B cell (primary cell): ENCODE data around the gene GPR35. TPM values are rescaled to one million over a fixed set of nuclear protein-coding genes. Genes with fewer than 3 reads are reported as not detected.

Experiments
- ATAC-seq: fragments of 200-7000 bp; cut with Tn5 transposase; one replicate; pipeline ENCODE4 v1.10.0; 2021; ENCODE audit warnings: low read depth, mild to moderate bottlenecking, moderate number of reproducible peaks, moderate library complexity
- CTCF ChIA-PET: fragments of 350-600 bp; sonication (Branson Sonifier 250); formaldehyde crosslinking; loops from one replicate; lab custom pipeline; 2021; ENCODE audit warnings: antibody characterized with exemption, inconsistent platforms; lab: Charles Lee
- POLR2A ChIA-PET: fragments of 350-600 bp; sonication (Branson Sonifier 250); formaldehyde crosslinking; loops from one replicate; lab custom pipeline; 2021; ENCODE audit warnings: antibody characterized with exemption; lab: Charles Lee
- DNase-seq: peaks from one replicate; pipeline ENCODE4 v3.0.0; 2013
- H2AFZ ChIP-seq: 2 replicates; pipeline ENCODE4 v1.6.1; 2012; ENCODE audit warnings: mild to moderate bottlenecking, low read depth, low read length; ENCODE audit not compliant: insufficient read depth, poor library complexity, severe bottlenecking
- H3K27ac ChIP-seq, 2 donors: 1 replicate in 1 of 2; 2 replicates in 1 of 2; pipeline ENCODE4 v1.5.1; 2012 to 2013; ENCODE audit warnings: low read length in 2 of 2, mild to moderate bottlenecking in 2 of 2, moderate library complexity in 1 of 2
- H3K27me3 ChIP-seq, 4 experiments: fragments of 200-600 bp in 1 of 4; sonication (generic) in 1 of 4; replicated peaks in 1 of 4; 1 replicate in 2 of 4; 2 replicates in 2 of 4; pipeline versions ENCODE4 v1.6.1 to v1.7.0; 2013 to 2016; ENCODE audit warnings: low read length in 3 of 4, mild to moderate bottlenecking in 2 of 4, mixed read lengths in 1 of 4, moderate library complexity in 1 of 4; ENCODE audit not compliant: insufficient read depth in 4 of 4, control insufficient read depth in 3 of 4; ENCODE audit errors: control extremely low read depth in 1 of 4
- H3K36me3 ChIP-seq, 2 experiments: replicated peaks in 1 of 2; 1 replicate in 1 of 2; 2 replicates in 1 of 2; pipeline versions ENCODE4 v1.6.1 to v1.7.1; 2013; ENCODE audit warnings: low read length in 1 of 2; ENCODE audit not compliant: insufficient read depth in 2 of 2, control insufficient read depth in 1 of 2; ENCODE audit errors: control extremely low read depth in 1 of 2, extremely low read depth in 1 of 2
- H3K4me1 ChIP-seq, 2 donors: fragments of 200-600 bp in 1 of 2; sonication (generic) in 1 of 2; 1 replicate in 1 of 2; 2 replicates in 1 of 2; pipeline versions ENCODE4 v1.5.1 to v1.6.1; 2013 to 2017; ENCODE audit warnings: low read length in 2 of 2; ENCODE audit not compliant: control insufficient read depth in 2 of 2, insufficient read depth in 2 of 2
- H3K4me2 ChIP-seq: replicated peaks from 2 replicates; pipeline ENCODE3; 2012; ENCODE audit warnings: mild to moderate bottlenecking, low read depth, low read length; ENCODE audit not compliant: poor library complexity, severe bottlenecking
- H3K4me3 ChIP-seq, 5 experiments: fragments of 200-600 bp in 1 of 5; sonication (generic) in 1 of 5; 1 replicate in 3 of 5; 2 replicates in 2 of 5; pipeline versions ENCODE4 v1.5.1 to v1.7.0; 2011 to 2016; ENCODE audit warnings: low read length in 4 of 5, mild to moderate bottlenecking in 4 of 5, low read depth in 2 of 5, control low read depth in 1 of 5, moderate library complexity in 1 of 5; ENCODE audit not compliant: insufficient read depth in 1 of 5; ENCODE audit errors: control extremely low read depth in 1 of 5, extremely low read depth in 1 of 5
- H3K79me2 ChIP-seq: fragments of 200-600 bp; sonication (generic); one replicate; pipeline ENCODE4 v1.6.0; 2016; ENCODE audit warnings: low read length; ENCODE audit not compliant: control insufficient read depth, insufficient read depth
- H3K9ac ChIP-seq: fragments of 200-600 bp; sonication (generic); 2 replicates; pipeline ENCODE4 v1.6.1; 2017; ENCODE audit warnings: mild to moderate bottlenecking, low read length, moderate library complexity
- H3K9me3 ChIP-seq, 3 donors: one replicate each; pipeline versions ENCODE4 v1.6.1 to v1.7.1; 2013; ENCODE audit warnings: low read length in 2 of 3; ENCODE audit not compliant: control insufficient read depth in 2 of 3, insufficient read depth in 1 of 3; ENCODE audit errors: control extremely low read depth in 1 of 3
- H4K20me1 ChIP-seq: 2 replicates; pipeline ENCODE4 v1.6.0; 2012; ENCODE audit warnings: mild to moderate bottlenecking, low read length; ENCODE audit not compliant: insufficient read depth, control insufficient read depth, poor library complexity, severe bottlenecking
- H3K27ac Mint-ChIP-seq: one replicate; pipeline ENCODE4 v1.8.0; 2021; ENCODE audit warnings: mixed read lengths
- H3K27me3 Mint-ChIP-seq: one replicate; pipeline ENCODE4 v1.8.0; 2021; ENCODE audit warnings: mixed read lengths
- H3K4me1 Mint-ChIP-seq: one replicate; pipeline ENCODE4 v1.8.0; 2021; ENCODE audit warnings: mixed read lengths
- H3K4me3 Mint-ChIP-seq: one replicate; pipeline ENCODE4 v1.8.0; 2021; ENCODE audit warnings: mixed read lengths
- H3K9me3 Mint-ChIP-seq: one replicate; pipeline ENCODE4 v1.8.0; 2022; ENCODE audit warnings: mixed read lengths; ENCODE audit not compliant: insufficient read depth
- EZH2 ChIP-seq: IDR thresholded peaks from 2 replicates; pipeline ENCODE4 v1.6.1; 2012; ENCODE audit warnings: borderline replicate concordance, low read depth, mild to moderate bottlenecking, moderate library complexity, low read length; ENCODE audit not compliant: insufficient read depth, poor library complexity, severe bottlenecking
- WGBS: methylation state at CpG from one replicate; pipeline ENCODE4 v1.1.5; 2013; ENCODE audit warnings: missing lambda C conversion rate; ENCODE audit not compliant: insufficient coverage; 5-methylcytosine and 5-hydroxymethylcytosine counted together
- intact Hi-C: fragments of 100-400 bp; cut with micrococcal nuclease; formaldehyde crosslinking; loops from one replicate; pipeline ENCODE4 v1.10.0; 2022
- polyA plus RNA-seq: library from polyadenylated mRNA; depleted of rRNA; stranded (reverse); fragments of >200 nt; gene quantifications from 2 replicates; pipeline ENCODE4 v1.2.3, GENCODE V29; 2012
- total RNA-seq, 2 donors: library from RNA; stranded (reverse); fragments of 120-200 nt in 1 of 2; gene quantifications; 1 replicate in 1 of 2; 2 replicates in 1 of 2; pipeline versions ENCODE4 v1.2.3 to v1.2.4, GENCODE V29; 2013 to 2022
- TF ChIP-seq, protein P1 (sequence below): fragments of 200-600 bp; IDR thresholded peaks from one replicate; pipeline ENCODE4 v1.8.0; 2022; ENCODE audit warnings: antibody characterized with exemption, mild to moderate bottlenecking

GPR35 gene
- total and polyA plus RNA-seq, 2 donors (not counting 1 experiment from before 2014, with no cell fraction given): 1.8 to 9.6 TPM

DNA sequence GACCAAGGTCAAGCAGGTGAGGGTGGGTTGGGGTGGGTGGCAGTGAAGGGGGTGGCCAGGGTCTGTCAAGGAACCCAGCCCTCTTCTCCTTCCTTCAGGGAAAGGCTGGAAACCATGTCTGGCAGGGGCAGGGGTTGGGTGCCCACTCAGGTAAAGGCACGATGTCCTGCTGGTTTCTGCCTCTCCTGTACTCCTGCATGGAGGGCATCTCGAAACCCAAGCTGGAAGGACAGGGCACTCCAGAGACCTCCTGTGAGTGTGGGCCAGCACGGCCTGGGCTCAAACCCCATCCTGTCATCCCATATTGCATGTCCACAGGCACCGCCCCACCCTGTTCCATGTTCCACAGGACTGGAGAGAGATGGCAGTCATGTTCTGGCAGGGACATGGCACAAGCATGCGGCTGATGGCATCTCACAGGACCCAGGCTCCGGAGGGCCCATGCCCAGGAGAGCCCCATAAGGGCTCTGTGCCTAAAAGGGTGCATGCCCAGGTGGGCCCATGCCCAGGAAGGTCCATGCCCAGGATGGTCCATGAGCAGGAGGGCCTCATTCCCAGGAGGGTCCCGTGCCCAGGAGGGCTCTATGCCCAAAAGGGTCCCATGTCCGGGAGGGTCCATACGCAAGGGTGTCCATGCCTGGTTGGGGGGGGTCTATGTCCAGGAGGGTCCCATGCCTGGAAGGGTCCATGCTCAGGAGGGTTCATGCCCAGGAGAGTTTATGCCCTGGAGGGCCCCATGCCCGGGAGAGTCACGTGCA lies 6.4 kb downstream of the GPR35 start:
- H3K27ac Mint-ChIP-seq: no peak overlapping the region
- no peak overlapping the region for H2AFZ ChIP-seq
- H3K9me3 Mint-ChIP-seq: peaks cover 4% of the 10 kb centered on the region
- no peak overlapping the region for H3K4me3 ChIP-seq
- H3K36me3 ChIP-seq: no peaks in the 10 kb centered on the region
- POLR2A ChIA-PET: no interaction called here
- no peaks in the 10 kb centered on the region for H3K27me3 ChIP-seq
- H3K4me3 Mint-ChIP-seq: no peak overlapping the region
- no peaks in the 10 kb centered on the region for H3K4me1 ChIP-seq
- intact Hi-C loops: no loop called here
- no peak for TF ChIP-seq EZH2
- TF ChIP-seq, protein P1, sequence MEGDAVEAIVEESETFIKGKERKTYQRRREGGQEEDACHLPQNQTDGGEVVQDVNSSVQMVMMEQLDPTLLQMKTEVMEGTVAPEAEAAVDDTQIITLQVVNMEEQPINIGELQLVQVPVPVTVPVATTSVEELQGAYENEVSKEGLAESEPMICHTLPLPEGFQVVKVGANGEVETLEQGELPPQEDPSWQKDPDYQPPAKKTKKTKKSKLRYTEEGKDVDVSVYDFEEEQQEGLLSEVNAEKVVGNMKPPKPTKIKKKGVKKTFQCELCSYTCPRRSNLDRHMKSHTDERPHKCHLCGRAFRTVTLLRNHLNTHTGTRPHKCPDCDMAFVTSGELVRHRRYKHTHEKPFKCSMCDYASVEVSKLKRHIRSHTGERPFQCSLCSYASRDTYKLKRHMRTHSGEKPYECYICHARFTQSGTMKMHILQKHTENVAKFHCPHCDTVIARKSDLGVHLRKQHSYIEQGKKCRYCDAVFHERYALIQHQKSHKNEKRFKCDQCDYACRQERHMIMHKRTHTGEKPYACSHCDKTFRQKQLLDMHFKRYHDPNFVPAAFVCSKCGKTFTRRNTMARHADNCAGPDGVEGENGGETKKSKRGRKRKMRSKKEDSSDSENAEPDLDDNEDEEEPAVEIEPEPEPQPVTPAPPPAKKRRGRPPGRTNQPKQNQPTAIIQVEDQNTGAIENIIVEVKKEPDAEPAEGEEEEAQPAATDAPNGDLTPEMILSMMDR: no peak
- ATAC-seq: no peak
- H3K79me2 ChIP-seq: no peaks in the 10 kb centered on the region
- no peak for DNase-seq
- CTCF ChIA-PET: no interaction called here
- no peaks in the 10 kb centered on the region for H3K27me3 Mint-ChIP-seq
- no peaks in the 10 kb centered on the region for H4K20me1 ChIP-seq
- no peak overlapping the region for H3K4me2 ChIP-seq
- no peaks in the 10 kb centered on the region for H3K4me1 Mint-ChIP-seq
- no peak overlapping the region for H3K27ac ChIP-seq
- no peak overlapping the region for H3K9ac ChIP-seq
- 89% methylated on average over 11 of the region's 11 CpGs for WGBS
- peaks cover 0 to 37% (median 17%) of the 10 kb centered on the region in 3 donors for H3K9me3 ChIP-seq

DNA sequence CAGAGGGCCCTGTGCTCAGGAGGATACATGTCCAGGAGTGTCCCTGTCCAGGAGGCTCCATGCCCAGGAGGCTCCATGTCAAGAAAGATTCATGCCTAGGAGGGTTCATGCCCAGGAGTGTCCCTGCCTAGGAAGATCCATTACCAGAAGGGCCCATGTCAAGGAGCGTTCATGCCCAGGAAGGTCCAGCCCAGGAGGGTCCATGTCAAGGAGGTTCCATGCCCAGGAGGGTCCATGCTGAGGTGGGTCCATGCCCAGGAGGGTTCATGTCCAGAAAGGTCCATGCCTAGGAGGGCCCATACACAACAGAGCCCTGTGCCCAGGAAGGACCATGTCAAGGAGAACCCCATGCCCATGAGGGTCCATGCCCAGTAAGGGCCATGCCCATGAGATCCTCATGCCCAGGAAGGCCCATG lies 7.0 kb downstream of the GPR35 start:
- Mint-ChIP-seq H3K27ac (no peak overlapping the region), H3K27me3 (no peaks in the 10 kb centered on the region), H3K4me1 (no peaks in the 10 kb centered on the region), H3K4me3 (no peak overlapping the region), H3K9me3 (peaks cover 4% of the 10 kb centered on the region)
- H4K20me1 ChIP-seq: no peaks in the 10 kb centered on the region
- ChIA-PET CTCF (no interaction called here), POLR2A (no interaction called here)
- TF ChIP-seq EZH2: no peak
- TF ChIP-seq, protein P1: no peak
- no peaks in the 10 kb centered on the region for H3K27me3 ChIP-seq
- no peaks in the 10 kb centered on the region for H3K4me1 ChIP-seq
- no peak for ATAC-seq
- intact Hi-C loops: no loop called here
- H3K9ac ChIP-seq: no peak overlapping the region
- no peak overlapping the region for H3K4me3 ChIP-seq
- H3K9me3 ChIP-seq: peaks cover 0 to 37% (median 17%) of the 10 kb centered on the region in 3 donors
- H3K27ac ChIP-seq: no peak overlapping the region
- H3K36me3 ChIP-seq: no peaks in the 10 kb centered on the region
- no peaks in the 10 kb centered on the region for H3K79me2 ChIP-seq
- DNase-seq: no peak
- no peak overlapping the region for H3K4me2 ChIP-seq
- 93% methylated on average over 1 of the region's 1 CpG for WGBS
- no peak overlapping the region for H2AFZ ChIP-seq
